GM21723 (cell line): ENCODE measurements around the gene NCCRP1.

Experiments
- ATAC-seq: cut with Tn5 transposase; IDR thresholded peaks from one replicate; pipeline ENCODE4 v1.9.1; 2021; ENCODE audit warnings: mild to moderate bottlenecking, moderate library complexity; ENCODE audit not compliant: unreplicated experiment

The NCCRP1 gene

GRCh38 chr19:39196860-39197562 lies at the start of gene NCCRP1:
Gene NCCRP1 (plus strand): TSS chr19:39196964. CDS start chr19:39196983, 19 bp downstream.
- no peak for ATAC-seq

DNA sequence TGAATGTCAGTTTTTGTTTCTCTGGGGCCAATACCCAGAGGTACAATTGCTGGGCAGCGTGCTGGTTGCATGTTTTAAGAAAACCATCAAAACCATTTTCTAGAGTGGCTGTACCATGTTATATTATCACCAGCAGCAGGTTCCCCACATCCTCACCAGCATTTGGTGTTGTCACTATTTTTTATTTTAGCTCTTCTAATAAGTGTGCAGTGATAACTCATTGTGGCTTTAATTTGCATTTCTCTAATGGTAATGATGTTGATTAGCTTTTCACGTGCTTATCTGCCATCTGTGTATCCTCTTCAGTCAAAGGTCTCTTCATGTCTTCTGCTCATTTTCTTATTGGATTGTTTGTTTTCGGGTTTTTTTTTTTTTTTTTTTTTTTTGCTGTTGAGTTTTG lies 49.3 kb upstream of the NCCRP1 start:
- no peak for ATAC-seq

DNA sequence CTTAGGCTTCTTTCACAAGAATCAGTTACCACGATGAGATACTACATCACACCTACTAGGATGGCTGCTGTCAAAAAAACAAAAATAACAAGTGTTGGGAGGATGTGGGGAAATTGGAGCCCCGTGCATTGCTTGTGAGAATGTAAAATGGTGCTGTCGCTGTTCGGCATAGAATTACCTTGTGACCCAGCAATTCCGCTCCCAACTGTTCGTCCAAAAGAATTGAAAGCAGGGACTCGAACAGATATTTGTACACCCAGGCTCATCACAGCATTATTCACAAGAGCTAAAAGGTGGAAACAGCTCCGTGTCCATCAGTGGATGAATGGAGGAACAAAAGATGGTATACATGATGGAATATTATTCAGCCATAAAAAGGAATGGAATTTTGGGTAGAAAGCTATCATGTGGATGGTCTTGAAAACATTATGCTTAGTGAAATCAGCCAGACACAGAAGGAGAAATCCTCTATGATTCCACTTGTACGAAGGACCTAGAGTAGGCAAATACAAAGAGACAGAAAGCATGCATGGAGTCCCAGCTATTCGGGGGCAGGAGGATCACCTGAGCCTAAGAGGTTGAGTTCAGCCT lies 47.7 kb upstream of the NCCRP1 start:
- ATAC-seq = no peak

- no peak for ATAC-seq
These were observed 46.5 kb upstream of the NCCRP1 start for GRCh38 chr19:39150235-39150634.

DNA sequence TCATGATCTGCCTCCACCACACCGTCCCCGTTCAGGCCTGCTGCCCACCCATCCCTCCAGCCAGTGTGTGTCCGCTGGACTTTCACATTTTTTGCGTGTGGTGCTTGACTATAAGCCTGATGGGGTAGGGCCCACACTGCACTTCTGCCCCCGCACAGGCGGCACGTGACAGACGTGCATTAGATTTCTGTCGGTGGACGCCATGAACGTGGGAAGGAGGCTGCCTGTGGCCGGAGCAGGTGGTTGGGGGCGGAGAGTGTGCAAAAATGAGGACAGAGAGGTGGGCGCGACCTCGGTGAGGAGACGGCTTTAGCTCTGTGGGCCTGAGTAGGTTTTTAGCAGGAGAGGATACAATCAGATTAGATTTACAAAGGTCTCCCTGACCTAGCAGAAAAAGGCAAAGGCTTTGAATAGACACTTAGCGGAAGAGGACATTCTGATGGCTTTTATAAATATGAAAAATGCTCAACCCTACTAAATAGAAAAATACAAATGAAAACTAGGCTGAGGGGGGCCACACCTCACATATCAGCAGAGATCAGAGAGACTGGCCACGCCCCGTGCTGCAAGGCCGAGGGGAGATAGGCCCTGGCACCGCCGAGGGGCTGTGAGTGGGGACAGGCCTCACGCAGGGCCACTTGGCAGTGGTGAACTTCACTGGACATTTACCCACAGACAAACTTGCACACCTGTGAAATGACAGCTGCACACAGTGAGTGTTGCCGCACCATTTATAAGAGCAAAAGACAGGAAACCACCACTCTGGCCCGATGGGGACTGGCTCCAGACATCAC lies 45.8 kb upstream of the NCCRP1 start:
- no peak for ATAC-seq

DNA sequence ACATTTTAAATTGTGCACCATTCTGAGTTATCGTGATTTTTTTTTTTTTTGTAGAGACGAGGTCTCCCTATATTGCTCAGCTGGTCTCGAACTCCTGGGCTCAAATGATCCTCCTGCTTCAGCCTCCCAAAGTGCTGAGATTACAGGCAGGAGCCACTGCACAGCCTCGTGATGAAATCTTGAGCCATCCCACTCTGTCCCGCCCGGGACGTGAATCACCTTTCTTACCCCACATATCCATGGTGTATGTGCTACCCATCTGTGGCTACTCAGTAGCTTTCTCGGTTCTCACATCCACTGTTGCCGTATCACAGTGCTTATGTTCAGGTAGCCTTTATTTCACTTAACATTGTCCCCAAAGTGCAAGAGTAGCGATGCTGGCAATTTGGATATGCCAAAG lies 44.7 kb upstream of the NCCRP1 start:
- no peak for ATAC-seq

DNA sequence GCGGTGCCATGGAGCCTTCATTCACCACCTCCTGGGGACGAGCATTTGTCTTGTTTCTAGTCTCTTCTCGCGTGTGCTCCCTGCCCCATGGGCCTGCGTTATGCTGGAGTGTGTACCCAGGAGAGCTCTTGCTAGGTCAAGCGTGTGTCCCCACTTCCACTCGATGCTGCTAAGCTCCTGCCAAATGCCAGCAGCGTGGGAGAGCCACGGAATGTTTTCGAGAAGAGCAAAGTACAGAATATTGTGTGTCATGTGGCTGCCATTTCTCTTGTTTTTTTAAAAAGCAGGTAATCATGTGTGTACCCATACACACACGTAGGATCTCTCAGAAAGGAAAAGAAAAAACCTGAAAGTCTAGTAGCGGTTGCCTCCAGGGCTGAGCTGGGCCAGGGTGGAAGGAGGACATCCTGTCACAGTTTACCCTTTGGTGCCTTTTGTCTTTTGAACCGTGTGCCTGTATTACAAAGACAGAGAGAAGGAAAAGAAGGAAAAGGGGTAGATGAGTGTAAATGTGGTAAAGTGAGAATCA lies 42.6 kb upstream of the NCCRP1 start:
- ATAC-seq = no peak

DNA sequence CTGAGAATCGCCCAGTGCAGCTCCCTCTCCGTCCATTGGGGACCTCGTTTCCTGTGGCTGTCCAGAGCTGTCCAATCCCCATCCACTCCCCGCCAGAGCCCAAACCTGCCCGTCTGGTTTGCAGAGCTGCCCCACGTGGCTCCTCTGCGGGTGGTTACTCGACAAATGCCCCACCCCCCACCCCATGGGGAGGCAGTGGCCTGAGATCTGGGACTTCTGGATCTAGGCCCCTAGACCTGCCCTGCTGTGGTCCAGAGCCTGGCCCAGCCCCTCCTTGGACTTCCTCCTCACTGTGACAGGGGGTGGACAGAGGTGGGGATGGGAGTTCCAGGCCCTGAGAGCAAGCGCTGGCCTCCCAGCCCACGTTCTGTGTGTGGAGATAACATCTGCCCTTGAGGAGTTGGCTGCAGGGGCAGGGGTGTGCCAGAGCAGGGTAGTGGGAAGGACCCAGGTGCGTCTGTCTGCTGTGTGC lies 42.1 kb upstream of the NCCRP1 start:
- ATAC-seq = no peak

DNA sequence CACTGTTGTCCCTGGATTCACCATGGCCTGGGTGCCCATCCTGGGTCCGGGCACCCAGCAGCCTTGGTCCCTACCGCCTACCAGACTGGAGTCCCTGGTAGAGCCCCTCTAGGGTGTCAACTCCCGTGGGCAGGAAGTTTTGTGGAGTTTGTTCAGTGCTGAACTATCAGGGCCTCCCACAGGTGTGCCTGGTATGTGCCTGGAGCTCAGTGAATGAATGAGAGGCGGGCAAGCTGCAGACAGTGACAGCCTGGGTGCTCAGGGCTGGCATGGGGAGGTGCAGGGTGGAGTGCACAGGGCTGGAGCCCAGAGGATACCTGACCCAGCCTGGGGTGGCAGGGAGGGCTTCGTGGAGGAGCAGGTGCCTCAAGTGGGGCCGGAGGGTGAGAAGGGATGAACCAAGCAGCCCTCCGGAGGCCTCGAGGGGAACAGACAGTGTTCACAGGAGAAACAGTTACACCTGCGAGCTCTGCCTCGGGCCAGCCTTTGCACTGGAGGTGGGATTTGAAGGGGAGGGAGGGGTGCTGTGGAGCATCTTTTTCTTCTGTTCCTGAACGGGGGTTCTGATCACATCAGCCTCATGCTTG lies 41.6 kb upstream of the NCCRP1 start:
- no peak for ATAC-seq

GRCh38 chr19:39155741-39156140 lies 41.0 kb upstream of the NCCRP1 start:
- ATAC-seq = no peak

DNA sequence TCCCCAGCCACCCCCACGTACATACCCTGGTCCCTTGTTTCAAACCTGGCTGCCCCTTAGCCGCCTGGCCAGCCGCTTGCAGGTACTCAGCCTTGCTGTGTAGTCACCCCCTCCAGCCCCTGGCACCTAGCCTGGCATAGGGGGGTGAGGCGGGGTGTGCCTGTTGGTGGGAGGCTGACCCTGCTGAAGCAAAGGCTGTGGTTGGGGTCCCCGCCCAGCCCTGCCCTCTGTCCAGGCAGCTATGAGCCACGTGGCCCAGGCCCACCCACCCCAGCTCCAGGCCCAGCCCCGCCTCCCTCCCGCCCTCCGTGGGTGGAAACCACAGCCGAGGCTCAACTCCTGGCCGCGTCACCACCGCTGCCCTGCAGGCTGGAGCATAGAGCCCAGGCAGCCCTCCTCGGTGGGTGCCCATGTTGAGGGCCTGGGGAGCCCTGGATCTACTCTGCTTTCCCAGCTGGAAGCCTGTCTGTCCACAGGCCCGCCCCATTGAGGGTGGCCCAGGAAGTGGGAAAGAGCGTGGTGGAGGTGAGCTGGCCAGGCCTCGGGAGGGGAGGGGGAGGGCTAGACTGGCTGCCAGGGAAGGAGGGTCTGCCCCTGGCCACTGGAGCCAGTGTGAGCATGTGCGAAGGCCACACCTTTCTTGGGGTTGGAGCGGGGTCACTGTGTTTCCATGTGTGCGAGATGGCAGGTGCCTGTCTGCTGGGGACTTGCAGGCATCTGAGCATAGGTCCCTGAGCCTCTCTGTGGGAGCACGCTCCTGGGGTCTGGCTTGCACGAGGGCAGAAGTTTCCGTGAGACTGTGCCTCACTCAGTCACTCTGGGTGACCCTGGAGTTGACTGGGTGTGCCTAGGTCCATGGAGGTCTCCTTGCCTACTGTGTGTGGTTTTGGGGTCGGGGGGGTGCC lies 40.2 kb upstream of the NCCRP1 start:
- ATAC-seq = no peak

DNA sequence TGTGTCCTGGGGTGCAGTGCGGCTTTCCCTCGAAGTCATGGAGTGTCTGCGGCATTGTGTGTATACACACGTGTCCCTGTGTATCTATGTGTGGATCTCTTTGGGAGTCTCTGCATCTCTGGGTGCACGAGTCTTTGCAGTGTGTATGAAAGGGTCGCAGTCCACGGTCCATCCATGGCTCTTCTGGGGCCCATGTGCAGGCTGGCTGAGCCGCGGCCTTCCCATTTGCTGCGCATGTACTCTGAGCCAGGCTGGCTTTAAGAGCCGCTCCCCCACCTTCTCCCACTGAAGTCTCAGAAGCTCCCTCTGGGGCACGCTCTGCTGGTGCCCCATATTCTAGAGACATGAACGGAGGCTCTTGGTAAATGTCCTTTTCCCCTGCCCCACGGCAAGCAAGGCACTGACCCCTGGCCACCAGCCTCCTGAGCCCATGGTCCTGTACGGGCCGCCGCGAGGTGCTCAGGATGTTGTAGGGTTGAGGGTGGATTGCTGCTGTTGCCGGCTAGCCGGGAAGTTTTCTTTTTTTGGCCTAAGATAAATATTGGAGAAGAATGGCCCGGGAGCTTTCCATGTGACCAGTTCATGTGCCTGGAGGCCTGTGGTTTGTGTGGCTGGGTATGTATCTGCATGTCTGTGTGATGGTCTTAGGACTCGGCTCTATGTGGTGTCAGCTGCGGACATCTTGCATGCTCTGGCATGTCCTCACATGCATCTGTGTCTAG lies 39.3 kb upstream of the NCCRP1 start:
- ATAC-seq = no peak

DNA sequence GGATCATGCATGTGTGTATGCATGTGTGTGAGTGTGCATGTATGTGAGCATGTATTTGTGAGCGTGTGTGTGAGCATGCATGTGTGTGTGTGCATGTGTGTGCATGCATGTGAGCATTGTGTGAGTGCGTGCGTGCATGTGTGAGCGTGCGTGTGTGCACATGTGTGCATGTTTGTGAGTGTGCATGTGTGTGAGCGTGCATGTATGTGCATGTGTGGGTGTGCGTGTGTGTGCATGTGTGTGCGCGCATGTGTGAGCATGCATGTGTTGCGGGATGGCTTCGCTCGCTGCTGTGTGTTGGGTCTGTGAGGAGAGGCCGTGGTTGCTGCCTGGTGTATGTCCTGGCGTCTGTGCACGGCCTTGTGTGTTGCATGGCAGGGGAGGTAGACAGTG lies 38.8 kb upstream of the NCCRP1 start:
- no peak for ATAC-seq

- no peak for ATAC-seq
These were observed 38.0 kb upstream of the NCCRP1 start for GRCh38 chr19:39158646-39159260.

DNA sequence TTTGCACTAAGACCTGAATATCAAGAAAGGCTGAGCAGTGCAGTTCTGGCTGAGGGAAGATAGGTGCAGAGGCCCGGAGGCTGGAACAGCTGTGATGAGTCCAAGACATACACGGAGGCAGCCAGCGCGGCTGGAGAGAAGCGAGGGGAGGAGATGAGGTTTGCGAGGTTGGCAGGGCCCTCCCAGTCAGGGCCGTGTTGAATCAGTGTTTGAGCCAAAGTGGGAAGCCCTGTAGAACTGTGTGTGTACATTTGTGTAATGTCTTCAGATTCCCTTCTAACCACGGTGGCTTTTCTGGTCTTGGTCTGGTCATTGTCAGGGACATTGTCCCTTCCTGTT lies 36.3 kb upstream of the NCCRP1 start:
- ATAC-seq = no peak

- no peak for ATAC-seq
These were observed 35.7 kb upstream of the NCCRP1 start for GRCh38 chr19:39160889-39161672.

- no peak for ATAC-seq
These were observed 34.2 kb upstream of the NCCRP1 start for GRCh38 chr19:39162441-39163043.

- ATAC-seq = no peak
These were observed 33.1 kb upstream of the NCCRP1 start for GRCh38 chr19:39163621-39164020.
